ENCODE data around the gene AP3M1. TPM values are rescaled to one million over a fixed set of nuclear protein-coding genes. Genes with fewer than 3 reads are reported as not detected.

Gene AP3M1
- polyA plus RNA-seq, 3 donors = 17.5 to 32.0 (median 23.2) TPM

DNA sequence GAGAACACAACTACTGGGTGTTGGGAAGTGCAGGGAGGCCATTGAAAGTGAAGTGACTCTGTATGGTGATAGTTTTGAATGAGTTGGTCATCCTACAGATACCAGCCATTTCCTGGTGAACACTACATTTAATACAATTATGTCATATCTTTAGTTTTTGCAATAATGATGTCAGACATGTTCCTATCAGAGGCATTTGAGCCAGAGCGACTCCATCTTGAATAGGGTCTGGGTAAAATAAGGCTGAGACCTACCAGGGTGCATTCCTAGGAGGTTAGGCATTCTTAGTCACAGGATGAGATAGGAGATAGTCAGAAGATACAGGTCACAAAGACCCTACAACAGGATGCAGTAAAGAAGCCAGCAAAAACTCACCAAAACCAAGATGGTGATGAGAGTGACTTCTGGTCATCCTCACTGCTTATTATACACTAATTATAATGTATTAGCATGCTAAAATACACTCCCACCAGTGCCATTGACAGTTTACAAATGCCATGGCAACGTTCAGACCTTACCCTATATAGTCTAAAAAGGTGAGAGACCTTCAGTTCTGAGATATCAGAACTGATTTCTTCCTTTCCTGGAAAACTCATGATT is 28.6 kb upstream of the AP3M1 start:
- peak in 2 of 3 donors; percentile 24 to 27 for DNase-seq
- Mint-ChIP-seq H3K4me1 (peaks cover 22% of the 10 kb centered on the region), H3K27me3 (ENCODE audit: low read depth in 3 of 3) (peaks cover 0 to 2% (median 0%) of the 10 kb centered on the region in 3 donors), H3K36me3 (no peaks in the 10 kb centered on the region), H3K9me3 (no peaks in the 10 kb centered on the region), H3K4me3 (no peak overlapping the region), H3K27ac (peak overlapping the region in 4 of 7 donors; percentile 7 to 82 (median 32))
- Histone ChIP-seq H3K27ac (ENCODE audit: low read depth in 1 of 2, low read length in 2 of 2) (no peak overlapping the region), H3K4me2 (replicated peaks; ENCODE audit: extremely low read depth, low read length, poor library complexity, severe bottlenecking) (no peak overlapping the region), H2AFZ (ENCODE audit: insufficient read depth, low read depth, low read length, poor library complexity, severe bottlenecking) (no peak overlapping the region), H3K4me1 (ENCODE audit: control insufficient read depth in 1 of 2, insufficient read depth in 2 of 2, low read length in 2 of 2) (peaks cover 26 to 30% of the 10 kb centered on the region in 2 donors), H4K20me1 (ENCODE audit: insufficient read depth, low read length) (peaks cover 6% of the 10 kb centered on the region), H3K9ac (ENCODE audit: insufficient read depth, low read length, poor library complexity, severe bottlenecking) (no peak overlapping the region), H3K79me2 (ENCODE audit: insufficient read depth, low read length) (peaks cover 78% of the 10 kb centered on the region), H3K27me3 (ENCODE audit: control insufficient read depth in 2 of 2, insufficient read depth in 2 of 2, low read length in 2 of 2) (no peaks in the 10 kb centered on the region), H3K36me3 (replicated peaks in 1 of 2; ENCODE audit: control insufficient read depth in 1 of 2, insufficient read depth in 2 of 2, low read length in 2 of 2) (no peaks in the 10 kb centered on the region), H3K9me3 (replicated peaks in 1 of 2; ENCODE audit: control insufficient read depth in 1 of 2, insufficient read depth in 1 of 2, low read length in 2 of 2) (no peaks in the 10 kb centered on the region), H3K4me3 (replicated peaks in 1 of 3; ENCODE audit: low read depth in 2 of 3, low read length in 3 of 3) (no peak overlapping the region)
- intact Hi-C loops (cut with micrococcal nuclease) = loop anchor here in 1 of 2 donors (5.0 kb wide), 2 partner anchors 33 to 37 kb away; no protein-coding TSS in a partner anchor
- no peak for TF ChIP-seq CTCF (IDR thresholded peaks at IDR 0.05)
- 100% methylated on average over 1 of the region's 2 CpGs for WGBS (ENCODE audit: insufficient coverage)

- H3K9me3 Mint-ChIP-seq = no peaks in the 10 kb centered on the region
- TF ChIP-seq CTCF (IDR thresholded peaks at IDR 0.05) = no peak
- H3K27me3 Mint-ChIP-seq (ENCODE audit: low read depth in 3 of 3) = peaks cover 0 to 2% (median 0%) of the 10 kb centered on the region in 3 donors
- intact Hi-C loops (cut with micrococcal nuclease) = loop anchor here in 1 of 2 donors (5.0 kb wide), 2 partner anchors 34 to 36 kb away; no protein-coding TSS in a partner anchor
- no peak for DNase-seq
- H3K27ac Mint-ChIP-seq = peak overlapping the region in 2 of 7 donors; percentile 13 to 35
- H3K79me2 ChIP-seq (ENCODE audit: insufficient read depth, low read length) = peaks cover 68% of the 10 kb centered on the region
- peaks cover 22% of the 10 kb centered on the region for H3K4me1 Mint-ChIP-seq
- H3K9ac ChIP-seq (ENCODE audit: insufficient read depth, low read length, poor library complexity, severe bottlenecking) = no peak overlapping the region
- no peaks in the 10 kb centered on the region for H3K36me3 ChIP-seq (replicated peaks in 1 of 2; ENCODE audit: control insufficient read depth in 1 of 2, insufficient read depth in 2 of 2, low read length in 2 of 2)
- H3K4me3 ChIP-seq (replicated peaks in 1 of 3; ENCODE audit: low read depth in 2 of 3, low read length in 3 of 3) = no peak overlapping the region
- no peak overlapping the region for H3K4me3 Mint-ChIP-seq
- peaks cover 6% of the 10 kb centered on the region for H4K20me1 ChIP-seq (ENCODE audit: insufficient read depth, low read length)
- H3K4me2 ChIP-seq (replicated peaks; ENCODE audit: extremely low read depth, low read length, poor library complexity, severe bottlenecking) = no peak overlapping the region
- no peaks in the 10 kb centered on the region for H3K36me3 Mint-ChIP-seq
- H3K27me3 ChIP-seq (ENCODE audit: control insufficient read depth in 2 of 2, insufficient read depth in 2 of 2, low read length in 2 of 2) = no peaks in the 10 kb centered on the region
- no peaks in the 10 kb centered on the region for H3K9me3 ChIP-seq (replicated peaks in 1 of 2; ENCODE audit: control insufficient read depth in 1 of 2, insufficient read depth in 1 of 2, low read length in 2 of 2)
- peaks cover 26 to 30% of the 10 kb centered on the region in 2 donors for H3K4me1 ChIP-seq (ENCODE audit: control insufficient read depth in 1 of 2, insufficient read depth in 2 of 2, low read length in 2 of 2)
- no CpG with 5 or more reads among the region's 5 CpGs for WGBS (ENCODE audit: insufficient coverage)
- no peak overlapping the region for H3K27ac ChIP-seq (ENCODE audit: low read depth in 1 of 2, low read length in 2 of 2)
- no peak overlapping the region for H2AFZ ChIP-seq (ENCODE audit: insufficient read depth, low read depth, low read length, poor library complexity, severe bottlenecking)
Measured at GRCh38 chr10:74178042-74178791, 27.6 kb upstream of the AP3M1 start.
